OCI-LY7 (cell line): ENCODE measurements around the gene BDKRB2. TPM values are rescaled to one million over a fixed set of nuclear protein-coding genes. Genes with fewer than 3 reads are reported as not detected.

Source experiments
- BruUV-seq: library from RNA; stranded (reverse); fragments of 400-500 nt; replicated peaks from 2 replicates; lab custom pipeline; 2021; lab: Mats Ljungman, UMichigan
- CTCF ChIA-PET: fragments of 300-600 bp; sonication (Branson Sonifier 250); formaldehyde crosslinking; loops from one replicate; lab custom pipeline; 2022; ENCODE audit warnings: antibody characterized with exemption; ENCODE audit not compliant: unreplicated experiment; lab: Charles Lee
- POLR2A ChIA-PET: fragments of 300-600 bp; sonication (Branson Sonifier 250); formaldehyde crosslinking; loops from one replicate; lab custom pipeline; 2022; ENCODE audit warnings: antibody characterized with exemption; lab: Charles Lee
- DNase-seq: peaks from one replicate; pipeline ENCODE4 v3.0.0-alpha.2; 2015; ENCODE audit warnings: low spot score
- H2AFZ ChIP-seq: fragments of 200-600 bp; sonication (generic), shearing (Covaris generic); 2 replicates; pipeline ENCODE4 v1.6.1; 2014; ENCODE audit warnings: mild to moderate bottlenecking, antibody characterized with exemption, low read length, moderate library complexity
- H3K27ac ChIP-seq: fragments of 200-600 bp; sonication (generic); 2 replicates; pipeline ENCODE4 v1.5.1; 2014; ENCODE audit warnings: mixed run types, low read depth, mild to moderate bottlenecking, moderate library complexity, low read length, inconsistent platforms; ENCODE audit not compliant: poor library complexity, severe bottlenecking
- H3K36me3 ChIP-seq: fragments of 200-600 bp; sonication (generic); 2 replicates; pipeline ENCODE4 v1.6.1; 2014; ENCODE audit warnings: mild to moderate bottlenecking, antibody characterized with exemption, low read length, moderate library complexity, mixed read lengths; ENCODE audit not compliant: insufficient read depth
- H3K4me1 ChIP-seq: fragments of 200-600 bp; sonication (generic); 2 replicates; pipeline ENCODE4 v1.5.1; 2014; ENCODE audit warnings: mild to moderate bottlenecking, low read length; ENCODE audit not compliant: insufficient read depth, poor library complexity, severe bottlenecking
- H3K4me2 ChIP-seq: fragments of 200-600 bp; sonication (generic); 2 replicates; pipeline ENCODE4 v1.6.1; 2014; ENCODE audit warnings: mild to moderate bottlenecking, low read length
- H3K4me3 ChIP-seq: fragments of 200-600 bp; sonication (generic); 2 replicates; pipeline ENCODE4 v1.5.1; 2014; ENCODE audit warnings: mild to moderate bottlenecking, low read depth, low read length; ENCODE audit not compliant: poor library complexity, severe bottlenecking
- H3K79me2 ChIP-seq: fragments of 200-600 bp; sonication (generic); 2 replicates; pipeline ENCODE4 v1.6.1; 2016; ENCODE audit warnings: low read depth, mild to moderate bottlenecking, low read length, moderate library complexity, mixed read lengths; ENCODE audit not compliant: insufficient read depth
- H3K9me2 ChIP-seq: fragments of 200-600 bp; sonication (generic); 2 replicates; pipeline ENCODE4 v1.6.1; 2016; ENCODE audit warnings: mild to moderate bottlenecking, low read length, mixed read lengths; ENCODE audit not compliant: insufficient read depth
- H3K9me3 ChIP-seq: fragments of 200-600 bp; sonication (generic); 2 replicates; pipeline ENCODE4 v1.6.1; 2014; ENCODE audit warnings: mild to moderate bottlenecking, mixed run types, low read length, mixed read lengths
- H4K20me1 ChIP-seq: fragments of 200-600 bp; sonication (generic); 2 replicates; pipeline ENCODE4 v1.6.1; 2014; ENCODE audit warnings: mild to moderate bottlenecking, antibody characterized with exemption, low read length, moderate library complexity, mixed read lengths; ENCODE audit not compliant: insufficient read depth
- CTCF ChIP-seq: fragments of 200-600 bp; sonication (generic); conservative IDR thresholded peaks from 2 replicates; pipeline ENCODE4 v1.5.1; 2014; ENCODE audit warnings: mild to moderate bottlenecking, antibody characterized with exemption, low read length, moderate library complexity, mixed read lengths
- EZH2phosphoT487 ChIP-seq: fragments of 200-600 bp; sonication (generic); IDR thresholded peaks from 2 replicates; pipeline ENCODE4 v1.6.1; 2018; ENCODE audit warnings: low read depth, borderline replicate concordance, mild to moderate bottlenecking, mixed run types, antibody characterized with exemption, low read length, moderate library complexity, mixed read lengths
- intact Hi-C: fragments of 100-400 bp; cut with micrococcal nuclease; formaldehyde crosslinking; loops from one replicate; pipeline ENCODE4 v1.10.0; 2022; ENCODE audit not compliant: unreplicated experiment
- total RNA-seq, 2 experiments: library from RNA; depleted of rRNA in 1 of 2; stranded (reverse); fragments of >200 nt in 1 of 2; shearing (Covaris generic) in 1 of 2; gene quantifications; 2 replicates each; pipeline ENCODE4 v1.2.3, GENCODE V29; 2014 to 2022

The BDKRB2 gene
- total RNA-seq, 2 experiments from 2014 or later, result 0.17 TPM; not detected in 1

- Histone ChIP-seq H4K20me1 (no peaks in the 10 kb centered on the region), H3K27ac (no peak overlapping the region), H3K9me2 (no peaks in the 10 kb centered on the region), H3K4me2 (no peak overlapping the region), H3K4me1 (no peaks in the 10 kb centered on the region), H3K9me3 (no peaks in the 10 kb centered on the region), H3K4me3 (no peak overlapping the region), H3K79me2 (no peaks in the 10 kb centered on the region), H2AFZ (no peak overlapping the region), H3K36me3 (no peaks in the 10 kb centered on the region)
- ChIA-PET CTCF (no interaction called here), POLR2A (no interaction called here)
- TF ChIP-seq CTCF (no peak), EZH2phosphoT487 (no peak)
- DNase-seq, result no peak
- no TSS peak for BruUV-seq
- intact Hi-C loops, result no loop called here
These were observed 34.1 kb downstream of the BDKRB2 start for GRCh38 chr14:96238676-96239265.

GRCh38 chr14:96239711-96240141 is 35.1 kb downstream of the BDKRB2 start:
- DNase-seq, result no peak
- BruUV-seq, result no TSS peak
- H3K4me1 ChIP-seq, result no peaks in the 10 kb centered on the region
- no peaks in the 10 kb centered on the region for H4K20me1 ChIP-seq
- ChIA-PET POLR2A (no interaction called here), CTCF (no interaction called here)
- H3K27ac ChIP-seq, result no peak overlapping the region
- H3K4me2 ChIP-seq, result no peak overlapping the region
- no peak overlapping the region for H2AFZ ChIP-seq
- no peaks in the 10 kb centered on the region for H3K79me2 ChIP-seq
- TF ChIP-seq EZH2phosphoT487, result no peak
- TF ChIP-seq CTCF, result no peak
- intact Hi-C loops, result no loop called here
- H3K4me3 ChIP-seq, result no peak overlapping the region
- H3K9me3 ChIP-seq, result no peaks in the 10 kb centered on the region
- no peaks in the 10 kb centered on the region for H3K9me2 ChIP-seq
- no peaks in the 10 kb centered on the region for H3K36me3 ChIP-seq

GRCh38 chr14:96240641-96241040 is 36.0 kb downstream of the BDKRB2 start:
- no TSS peak for BruUV-seq
- no peak overlapping the region for H3K4me2 ChIP-seq
- H3K79me2 ChIP-seq, result no peaks in the 10 kb centered on the region
- no peak overlapping the region for H3K4me3 ChIP-seq
- DNase-seq, result no peak
- H2AFZ ChIP-seq, result no peak overlapping the region
- H4K20me1 ChIP-seq, result no peaks in the 10 kb centered on the region
- ChIA-PET POLR2A (no interaction called here), CTCF (no interaction called here)
- no peaks in the 10 kb centered on the region for H3K4me1 ChIP-seq
- no peaks in the 10 kb centered on the region for H3K9me2 ChIP-seq
- no peaks in the 10 kb centered on the region for H3K9me3 ChIP-seq
- intact Hi-C loops, result no loop called here
- no peaks in the 10 kb centered on the region for H3K36me3 ChIP-seq
- TF ChIP-seq EZH2phosphoT487 (no peak), CTCF (no peak)
- H3K27ac ChIP-seq, result no peak overlapping the region
